Skin epidermis (tissue), 12 donors: ENCODE data around the gene ECEL1.

Source experiments
- H3K27ac ChIP-seq, 21 experiments: fragments of 200-600 bp; sonication (generic) in 11 of 21; one replicate each; pipeline ENCODE4 v1.5.0; 2020; ENCODE audit warnings: mild to moderate bottlenecking in 3 of 21, inconsistent platforms in 2 of 21, moderate library complexity in 2 of 21
- H3K4me3 ChIP-seq, 7 experiments: fragments of 200-600 bp; sonication (generic) in 2 of 7; one replicate each; pipeline ENCODE4 v1.5.0; 2020; ENCODE audit warnings: inconsistent platforms in 2 of 7, mild to moderate bottlenecking in 2 of 7, moderate library complexity in 1 of 7

Gene ECEL1

DNA sequence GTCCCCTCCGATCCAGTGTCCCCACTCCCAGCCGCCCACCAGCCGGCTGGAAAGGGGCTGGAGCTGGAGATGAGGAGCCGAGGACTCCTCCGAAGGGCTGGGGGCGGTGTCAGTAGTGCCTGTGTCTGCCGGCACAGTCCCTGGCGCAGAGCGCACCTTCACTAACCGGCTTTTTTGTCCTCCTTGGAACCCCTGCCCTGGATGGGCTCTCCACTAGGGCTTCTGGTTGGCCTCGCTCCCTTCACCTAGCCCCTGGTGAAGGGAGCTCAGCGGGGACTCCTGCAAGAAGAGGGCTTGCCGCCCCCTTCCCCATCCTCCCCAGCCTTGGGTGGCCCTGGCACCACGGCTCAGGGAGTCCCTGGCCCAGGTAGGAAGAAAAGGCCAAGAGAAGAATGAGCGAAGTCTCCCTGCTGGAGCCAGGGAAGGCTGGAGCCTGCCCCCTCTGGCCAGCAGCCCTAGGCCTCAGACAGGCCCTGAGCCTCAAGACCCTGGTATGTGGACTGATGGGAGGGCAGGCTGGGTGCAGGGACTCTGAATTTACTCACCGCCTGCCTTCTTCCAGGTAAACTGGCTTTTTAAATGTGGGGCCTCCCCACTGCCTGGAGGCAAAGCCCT, 570 bp upstream of the ECEL1 start:
- Histone ChIP-seq H3K4me3 (no peak overlapping the region), H3K27ac (no peak overlapping the region)

DNA sequence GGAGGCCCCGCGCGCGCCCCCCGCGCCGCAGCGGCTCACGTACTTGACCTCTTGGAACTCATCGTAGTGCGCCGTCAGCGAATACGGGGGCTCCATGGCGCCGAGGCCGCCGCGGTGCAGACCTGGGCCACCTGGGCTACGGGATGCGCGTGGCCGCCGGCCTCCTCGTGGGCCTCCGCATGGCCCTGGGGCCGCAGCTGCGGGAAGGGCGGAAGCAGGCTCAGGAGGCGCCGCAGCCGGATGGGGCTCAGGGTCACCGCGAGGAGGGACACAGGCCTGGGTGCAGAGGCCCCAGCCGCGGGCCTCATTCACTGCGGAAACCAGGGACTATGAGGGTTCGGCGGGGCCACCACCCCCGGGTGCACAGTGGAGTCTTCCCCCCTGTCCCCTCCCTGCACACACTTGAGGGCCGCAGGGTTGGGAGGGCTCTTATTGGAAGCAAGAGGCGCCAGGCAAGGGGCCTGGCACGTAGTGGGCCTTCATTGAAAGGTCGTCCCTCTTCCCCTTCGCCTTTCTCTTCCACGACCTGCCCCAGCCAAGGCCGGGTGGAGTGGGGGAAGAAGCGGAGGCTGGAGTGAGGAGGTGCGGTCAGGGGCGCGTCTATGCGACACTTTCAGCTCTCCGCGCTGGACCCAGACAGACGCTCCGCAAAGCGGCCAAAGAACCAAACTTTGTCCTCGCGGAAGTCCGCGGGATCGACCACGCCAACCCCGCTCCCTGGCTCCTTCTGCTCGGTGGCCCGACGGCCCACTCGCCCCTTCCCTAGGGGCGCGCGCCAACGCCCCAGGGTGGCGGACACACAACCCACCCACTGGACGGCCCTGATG, 863 bp downstream of the ECEL1 start:
- H3K4me3 ChIP-seq: peak overlapping the region in 3 of 7 experiments; percentile 9 to 27 (median 13)
- no peak overlapping the region for H3K27ac ChIP-seq

DNA sequence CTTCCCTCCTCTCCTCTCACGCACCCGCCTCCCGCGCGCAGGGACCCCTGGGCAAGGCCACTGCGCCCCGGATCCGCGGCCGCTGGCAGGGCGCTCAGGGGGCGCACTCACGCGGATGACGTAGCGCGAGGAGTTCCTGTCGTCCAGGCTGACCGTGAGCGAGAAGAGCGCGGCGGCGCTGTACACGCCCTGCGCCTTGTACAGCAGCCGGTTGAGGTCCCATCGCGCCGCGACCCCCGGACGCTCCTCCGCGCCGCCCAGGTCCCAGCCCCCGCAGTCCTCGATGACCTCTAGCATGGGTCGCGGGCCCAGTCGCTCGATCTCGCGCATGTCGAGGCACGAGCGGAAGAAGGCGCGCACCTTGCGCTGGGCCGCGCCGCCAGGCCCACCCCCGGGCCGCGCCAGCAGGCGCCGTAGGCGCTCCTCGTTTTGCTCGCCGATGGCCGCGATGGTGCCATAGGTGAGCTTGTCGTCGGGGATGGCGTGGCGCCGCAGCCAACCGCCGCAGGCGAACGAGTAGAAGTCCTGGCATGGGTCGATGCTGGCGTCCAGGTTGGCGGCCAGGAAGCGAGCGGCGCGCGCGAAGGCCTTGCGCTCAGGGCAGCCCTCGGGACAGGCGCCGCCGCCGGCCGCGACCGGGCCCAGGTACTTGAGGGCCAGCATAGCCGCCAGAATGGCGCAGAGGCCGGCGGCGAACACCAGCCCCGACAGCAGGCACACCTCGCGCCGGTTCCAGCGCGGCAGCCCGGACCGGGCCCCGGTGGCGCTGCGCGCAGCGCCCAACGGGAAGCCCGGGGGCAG, 1.7 kb downstream of the ECEL1 start:
- no peak overlapping the region for H3K27ac ChIP-seq
- peak overlapping the region in 1 of 7 experiments; percentile 3 for H3K4me3 ChIP-seq

DNA sequence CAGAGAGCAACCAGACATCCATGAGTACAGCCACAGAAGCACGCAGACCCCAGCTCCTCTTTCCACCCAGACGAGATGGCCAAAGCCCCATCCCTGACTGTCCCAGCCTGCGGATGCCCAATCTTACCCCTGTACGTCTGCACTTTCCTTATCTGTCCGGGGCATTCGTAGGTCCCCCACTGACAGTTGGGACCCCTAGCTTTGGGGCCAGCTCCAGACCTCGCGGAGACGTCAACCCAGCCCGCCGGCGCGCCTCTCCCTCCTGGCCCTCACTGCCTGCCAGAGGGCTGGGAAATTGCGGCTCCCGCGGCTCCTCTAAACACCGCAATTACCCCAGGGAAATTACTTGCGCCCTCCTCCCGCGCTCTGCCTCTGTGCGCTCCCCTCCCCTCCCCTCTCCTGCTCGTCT, 2.3 kb downstream of the ECEL1 start:
- no peak overlapping the region for H3K27ac ChIP-seq
- H3K4me3 ChIP-seq: no peak overlapping the region

DNA sequence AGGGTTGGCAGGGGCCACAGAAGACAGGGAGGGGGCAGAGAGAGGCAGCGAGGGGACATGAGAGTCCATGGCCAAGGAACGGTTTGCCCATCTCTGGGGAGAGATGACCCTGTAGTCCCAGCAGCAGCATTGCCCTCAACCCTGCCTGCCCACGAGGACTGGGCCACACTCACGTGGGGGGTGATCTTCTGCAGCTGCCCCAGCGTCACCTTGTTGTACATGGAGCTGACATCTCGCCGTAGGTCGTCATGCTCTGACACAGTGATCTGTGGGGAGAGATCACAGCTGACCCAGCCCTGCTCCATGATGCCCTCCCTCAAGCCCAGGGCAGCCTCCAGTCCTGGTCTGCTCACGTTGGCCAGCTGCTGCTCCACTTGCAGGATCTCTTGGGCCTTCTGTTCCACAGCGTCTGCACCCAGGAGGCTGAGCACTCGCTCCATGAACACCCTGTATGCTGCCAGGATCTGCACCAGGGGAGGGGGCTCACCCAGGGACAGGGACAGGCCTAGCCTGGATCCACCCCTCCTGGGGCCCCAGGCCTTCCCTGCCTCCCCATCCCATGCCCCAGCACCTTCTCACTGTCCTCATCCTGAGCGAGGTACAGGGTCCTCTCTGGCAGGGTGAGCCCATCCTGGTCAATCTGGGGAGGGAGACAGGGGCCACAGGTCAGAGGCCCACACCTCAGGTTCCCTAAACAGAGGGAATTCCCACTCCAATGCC, 2.8 kb downstream of the ECEL1 start:
- H3K27ac ChIP-seq: no peak overlapping the region
- H3K4me3 ChIP-seq: no peak overlapping the region

DNA sequence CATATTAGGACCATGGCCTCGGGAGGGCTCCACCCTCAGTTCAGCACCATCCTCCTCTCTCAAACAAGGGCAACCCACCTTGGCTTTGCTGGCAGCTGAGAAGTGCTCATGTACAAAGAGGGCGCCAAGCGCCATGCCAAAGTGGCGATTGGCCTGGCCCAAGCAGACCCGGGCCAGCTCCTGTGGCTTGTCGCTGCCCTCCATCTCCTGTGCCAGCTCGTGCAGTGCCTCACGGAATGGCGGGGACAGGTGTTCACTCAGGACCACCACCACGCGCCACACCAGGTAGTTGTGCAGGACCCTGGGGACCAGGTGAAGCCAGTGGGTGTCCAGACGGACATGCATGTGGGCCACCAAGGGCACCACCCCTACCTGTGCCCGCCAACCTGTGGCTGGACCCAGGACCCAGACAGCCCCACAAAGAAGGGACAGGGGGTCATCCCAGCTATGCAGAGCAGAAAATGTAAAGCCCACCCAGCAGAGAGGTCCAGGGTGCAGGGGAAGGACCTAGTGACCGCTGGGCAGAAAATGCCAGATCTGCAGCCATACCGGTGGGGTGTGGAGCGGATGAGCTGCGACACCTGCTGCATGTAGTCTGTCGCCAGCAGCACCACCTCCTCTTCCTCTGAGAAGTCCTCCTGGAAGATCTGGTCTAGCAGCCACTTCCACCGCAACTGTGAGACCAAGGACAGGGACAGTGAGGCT, 3.6 kb downstream of the ECEL1 start:
- Histone ChIP-seq H3K4me3 (no peak overlapping the region), H3K27ac (no peak overlapping the region)

DNA sequence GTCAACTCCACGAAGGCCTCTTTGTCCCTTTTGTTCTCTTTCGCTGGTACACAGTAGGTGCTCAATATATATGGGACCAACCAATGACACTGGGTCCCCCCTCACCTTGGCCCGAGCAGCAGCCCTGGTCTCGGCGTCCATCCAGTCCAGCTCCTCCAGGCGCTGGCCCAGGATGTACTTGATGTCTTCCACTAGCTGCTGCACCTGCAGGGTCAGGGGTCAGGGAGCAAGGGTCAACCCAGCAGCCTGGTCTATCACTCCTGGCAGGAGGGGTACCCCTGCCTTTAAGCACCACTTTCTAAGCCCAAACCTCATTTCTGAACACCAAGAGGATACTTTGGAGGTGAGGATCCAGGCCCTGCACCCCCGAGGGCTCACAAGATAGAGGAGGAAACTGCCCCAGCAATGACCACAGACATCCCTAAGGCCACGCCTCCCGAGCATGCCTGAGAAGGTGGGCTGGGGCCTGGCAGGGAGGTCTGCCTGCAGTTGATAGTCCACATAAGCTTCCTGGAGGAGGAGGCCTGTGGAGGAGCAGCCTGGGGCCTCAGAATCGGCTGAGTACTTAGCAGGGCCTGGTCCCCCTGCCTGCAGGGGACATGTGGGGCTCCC, 4.2 kb downstream of the ECEL1 start:
- H3K27ac ChIP-seq: no peak overlapping the region
- H3K4me3 ChIP-seq: no peak overlapping the region

DNA sequence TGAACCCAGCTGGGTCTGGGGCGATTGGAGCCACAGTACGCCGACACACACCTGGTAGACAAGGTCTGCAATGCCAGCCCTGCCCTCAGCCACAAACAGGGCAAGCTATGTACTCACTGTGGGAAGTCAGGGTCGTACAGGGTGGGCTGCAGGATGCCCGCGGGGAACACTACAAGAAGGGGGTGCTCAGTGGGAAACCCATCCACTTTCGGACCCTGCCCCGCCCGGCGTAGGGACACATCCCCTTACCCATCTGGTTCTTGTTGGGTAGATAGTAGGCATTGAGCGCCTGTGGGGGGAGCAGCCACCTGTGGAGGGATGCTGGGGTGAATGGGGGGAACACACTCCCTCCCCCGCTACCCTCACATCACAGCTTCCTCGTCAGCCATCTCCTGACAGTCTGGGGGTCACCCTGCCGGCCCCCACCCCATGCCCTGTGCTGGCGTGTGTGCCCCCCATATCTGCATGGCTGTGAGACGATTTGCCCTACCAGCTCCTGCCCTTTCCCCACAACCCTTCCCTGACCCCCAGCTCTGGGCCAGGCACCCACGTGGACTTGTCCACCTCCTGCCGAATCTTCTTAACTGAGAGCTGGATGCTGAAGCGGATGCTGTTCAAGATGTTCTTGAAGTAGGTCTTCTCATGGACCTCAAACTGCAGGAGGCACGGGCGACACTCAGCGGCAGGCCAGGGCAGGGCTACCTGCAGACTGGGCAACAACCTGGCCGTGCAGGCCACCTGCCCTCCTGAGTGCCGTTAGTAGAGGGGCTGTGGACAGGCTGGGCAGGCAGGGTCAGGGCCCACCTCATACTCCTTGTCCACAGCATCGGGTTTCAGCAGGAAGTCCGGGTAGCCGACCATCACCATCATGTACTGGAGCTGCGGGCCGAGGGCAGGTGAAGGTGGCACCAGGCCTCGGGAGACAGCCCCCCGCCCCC, 5.1 kb downstream of the ECEL1 start:
- Histone ChIP-seq H3K4me3 (no peak overlapping the region), H3K27ac (no peak overlapping the region)

DNA sequence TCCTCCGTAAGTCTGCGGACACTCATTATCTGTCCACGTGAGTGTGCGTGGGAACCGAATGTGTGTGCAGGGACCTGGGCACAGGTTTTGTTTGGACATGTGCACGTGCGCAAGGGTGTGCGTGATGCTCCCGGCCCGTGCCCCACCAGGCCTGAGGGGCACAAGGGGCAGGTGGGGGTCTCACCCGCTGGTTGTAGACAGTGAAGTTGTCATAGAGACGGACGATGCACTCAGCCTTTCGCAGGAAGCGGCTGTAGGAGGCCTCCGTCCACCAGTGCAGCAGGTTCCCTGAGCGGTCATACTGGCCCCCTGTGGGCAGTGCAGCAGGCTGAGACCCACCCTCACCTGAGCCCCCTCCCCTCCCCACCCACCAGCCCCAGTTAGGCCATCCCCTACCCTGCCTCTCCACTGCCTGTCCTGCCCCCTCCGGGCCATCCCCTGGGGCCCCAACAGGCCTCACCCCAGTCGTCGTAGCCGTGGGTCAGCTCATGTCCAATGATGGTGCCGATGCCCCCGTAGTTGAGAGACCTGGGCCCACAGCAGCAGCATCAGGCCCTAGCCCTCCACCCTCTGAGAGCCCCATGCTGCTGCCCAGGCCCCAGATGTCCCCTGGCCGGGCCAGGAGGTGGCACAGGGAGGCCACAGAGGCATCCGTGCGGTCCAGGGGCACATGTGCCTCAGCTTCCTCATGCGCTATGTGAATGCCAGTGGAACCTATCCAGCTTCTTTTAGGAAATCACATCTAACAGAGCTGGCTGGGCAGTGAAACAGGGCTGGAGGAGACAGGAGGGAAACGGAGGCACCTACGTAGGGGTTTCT, 6.1 kb downstream of the ECEL1 start:
- Histone ChIP-seq H3K27ac (no peak overlapping the region), H3K4me3 (no peak overlapping the region)

DNA sequence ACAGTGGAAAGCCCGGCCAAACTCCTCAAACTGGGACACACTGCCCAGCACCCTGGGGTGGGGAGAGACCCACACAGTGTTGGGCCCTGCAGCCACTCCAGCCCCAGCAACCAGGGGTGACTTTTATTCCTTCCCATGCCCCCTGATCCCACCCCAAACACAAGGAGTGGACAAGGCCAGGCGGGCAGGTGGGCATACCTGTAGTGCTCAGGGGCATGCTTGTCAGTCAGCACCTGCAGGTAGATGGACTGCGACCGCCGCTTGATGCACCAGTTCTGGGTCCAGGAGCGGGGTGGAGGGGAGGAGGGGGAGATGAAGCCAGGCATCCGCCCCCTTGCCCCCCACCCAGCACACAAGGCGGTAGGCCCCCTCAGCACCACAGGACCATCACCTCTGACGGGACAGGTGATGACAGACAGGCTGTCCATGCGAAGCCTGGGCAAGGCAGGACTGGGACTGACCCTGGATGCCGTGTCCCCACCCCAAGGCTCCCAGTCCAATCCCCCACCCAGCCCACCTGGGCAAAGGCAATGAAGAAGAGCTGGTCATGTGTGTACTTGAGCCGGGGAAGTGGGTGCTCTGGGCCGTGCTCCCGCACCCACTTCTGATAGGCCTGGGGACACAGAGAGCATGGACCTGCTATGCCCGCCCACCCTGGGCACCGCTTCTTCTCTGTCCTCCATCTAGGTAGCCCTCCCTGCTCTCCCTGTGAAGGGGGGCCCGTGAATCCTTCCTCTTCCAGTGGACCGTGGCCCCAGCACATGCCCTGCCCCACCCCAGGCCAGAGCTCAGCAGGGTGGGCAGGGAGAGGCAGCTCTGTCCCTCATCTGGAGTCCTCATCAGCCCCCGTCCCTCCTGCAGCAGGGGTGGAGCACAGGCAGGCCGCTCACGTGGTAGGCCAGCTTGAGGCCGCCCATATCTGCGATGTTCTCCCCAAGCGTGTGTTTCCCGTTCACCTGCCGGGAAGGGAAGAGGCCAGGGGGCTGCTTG, 7.1 kb downstream of the ECEL1 start:
- Histone ChIP-seq H3K27ac (no peak overlapping the region), H3K4me3 (no peak overlapping the region)

DNA sequence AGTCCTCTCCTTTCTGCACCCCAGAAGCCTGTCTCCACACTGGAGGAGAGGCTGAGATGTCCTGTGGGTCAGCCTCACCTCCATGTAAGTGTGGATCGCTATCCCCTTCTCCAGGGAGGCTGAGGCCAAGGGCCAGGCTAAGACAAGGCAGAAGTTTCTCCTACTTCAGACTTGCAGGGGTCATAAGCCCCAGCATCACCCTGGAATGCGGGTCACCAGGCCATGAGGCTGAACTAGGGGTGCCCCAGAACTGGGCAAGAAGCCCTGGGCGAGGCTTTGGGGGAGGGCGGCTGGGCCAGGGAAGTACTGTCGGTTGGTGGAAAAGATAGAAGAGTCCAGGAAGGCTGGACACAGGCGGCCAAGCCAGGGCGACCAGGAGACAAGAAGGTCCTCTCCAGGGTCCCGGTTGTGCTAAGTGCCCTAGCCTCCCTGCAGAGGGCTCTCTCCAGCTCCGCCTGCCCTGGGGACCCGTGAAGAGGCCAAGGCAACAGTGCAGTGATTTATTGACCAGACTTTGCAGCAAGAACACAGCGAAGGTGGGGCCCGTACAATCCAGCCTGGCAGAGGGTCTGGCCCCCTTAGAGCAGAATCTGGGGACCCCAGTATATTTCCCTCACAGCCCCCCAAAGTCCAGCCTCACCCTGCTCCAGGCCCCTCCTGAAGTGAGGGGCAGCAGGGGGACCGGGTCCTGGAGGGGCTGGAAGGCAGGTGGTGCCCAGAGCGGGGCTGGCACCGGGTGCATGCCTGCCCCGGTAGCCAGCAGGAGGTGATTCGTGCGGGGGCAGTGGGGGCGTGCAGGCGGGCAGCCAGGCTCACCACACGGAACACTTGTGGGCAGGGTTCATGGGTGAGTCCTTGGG, 8.1 kb downstream of the ECEL1 start:
- Histone ChIP-seq H3K4me3 (no peak overlapping the region), H3K27ac (no peak overlapping the region)

DNA sequence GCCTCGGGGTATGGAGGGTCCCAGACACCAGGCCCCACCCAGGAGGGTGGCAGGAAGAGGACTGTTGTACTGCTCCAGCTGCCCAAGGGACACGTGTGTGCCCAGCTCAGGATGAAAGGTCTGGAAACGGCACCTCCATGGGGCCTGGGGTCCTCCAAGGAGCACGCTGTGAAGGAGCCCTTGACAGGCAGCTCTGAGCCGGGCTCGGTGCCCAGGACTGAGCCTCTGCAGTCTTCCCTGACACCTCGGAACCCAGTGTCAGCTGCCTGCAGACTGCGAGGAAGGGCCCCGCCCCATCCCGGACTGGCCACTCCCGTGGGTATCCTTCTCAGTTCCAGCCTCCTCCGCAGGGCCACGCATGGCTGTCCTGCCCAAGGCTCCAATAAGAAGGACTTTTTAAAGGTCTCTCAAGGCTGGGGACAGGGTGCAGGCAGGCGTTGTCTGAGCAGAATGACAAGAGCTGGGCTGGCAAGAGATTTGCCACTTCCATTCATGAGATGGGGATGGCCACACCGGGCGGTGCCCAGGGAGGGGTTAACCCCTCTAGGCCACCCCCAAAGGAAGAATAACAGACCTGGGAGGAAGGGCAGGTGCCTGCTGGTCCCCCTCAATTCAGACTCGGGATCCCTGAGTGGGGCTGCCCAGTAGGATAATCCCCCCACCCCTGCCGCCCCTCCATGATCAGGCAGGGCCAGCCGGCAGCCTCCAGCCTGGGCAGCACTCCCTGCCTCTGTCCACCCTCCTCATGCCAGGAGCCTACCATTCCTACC, 8.9 kb downstream of the ECEL1 start:
- H3K27ac ChIP-seq: no peak overlapping the region
- H3K4me3 ChIP-seq: no peak overlapping the region

DNA sequence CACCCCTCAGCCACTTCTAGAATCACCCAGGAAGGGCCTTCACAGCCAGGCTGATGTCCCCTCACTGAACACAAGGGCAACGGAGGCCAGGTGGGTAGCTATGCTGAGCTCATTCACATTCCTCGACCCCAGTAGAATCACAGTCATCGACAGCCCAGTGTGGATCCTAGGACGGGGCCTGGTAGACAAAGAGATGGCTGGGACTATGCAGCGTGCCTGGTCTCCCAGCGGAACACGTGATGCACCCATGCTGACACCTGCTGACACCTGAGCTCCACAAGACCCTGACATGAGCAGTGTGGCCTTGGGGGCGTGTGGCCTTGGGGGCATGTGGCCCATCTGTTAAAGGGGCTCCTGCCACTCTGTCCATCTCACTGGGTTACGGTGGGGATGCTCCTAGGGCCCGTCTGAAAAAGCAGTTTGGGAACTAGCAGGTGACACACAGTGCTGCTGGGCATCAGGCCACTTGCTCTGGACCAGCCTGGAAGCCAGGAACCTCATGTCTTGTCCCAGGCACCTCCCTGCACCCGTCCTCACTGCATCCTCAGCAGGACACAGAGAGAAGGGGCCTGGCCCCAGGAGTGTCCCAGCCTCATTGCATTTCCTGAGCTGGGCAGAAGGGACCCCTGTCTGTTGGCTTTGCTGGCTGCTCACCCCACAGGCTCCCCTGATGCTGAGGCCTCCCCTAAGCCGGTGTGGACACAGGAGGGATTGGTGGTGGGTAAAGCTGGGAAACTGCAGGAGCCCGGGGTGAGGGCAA, 9.7 kb downstream of the ECEL1 start:
- H3K27ac ChIP-seq: no peak overlapping the region
- H3K4me3 ChIP-seq: no peak overlapping the region

DNA sequence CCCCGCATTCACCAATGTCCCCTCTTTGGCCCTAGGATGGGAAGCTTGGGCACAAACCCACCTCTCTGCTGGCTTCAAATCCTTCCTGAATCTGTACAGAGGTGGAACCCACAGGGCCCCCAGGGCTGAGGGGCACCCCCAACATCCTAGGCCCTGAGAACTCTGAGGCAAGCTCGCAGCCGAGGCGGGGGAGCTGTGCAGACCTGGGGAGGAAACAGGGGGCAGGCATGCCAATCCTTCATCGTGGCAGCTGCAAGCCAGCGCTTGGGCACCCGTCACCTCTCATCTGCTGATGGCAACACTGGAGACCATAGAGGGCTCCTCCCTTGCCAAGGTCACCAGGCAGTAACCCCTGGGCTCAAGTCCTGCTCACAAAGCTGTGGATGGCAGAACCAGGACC, 10.8 kb downstream of the ECEL1 start:
- H3K27ac ChIP-seq: no peak overlapping the region
- H3K4me3 ChIP-seq: no peak overlapping the region
